Cardiac fibroblast (primary cell): ENCODE results near the gene CD300LD.
"Not testable (repeated sequence)": the region's sequence is repeated elsewhere in the genome, so short reads cannot be mapped to it uniquely, and the experiment has no call there.

Source experiments
- DNase-seq, 2 donors: peaks; one replicate each; pipeline versions ENCODE4 v3.0.0 to v3.0.0-alpha.2; 2010; ENCODE audit warnings: low read depth in 2 of 2
- H3K4me3 ChIP-seq, 2 donors: replicated peaks in 1 of 2; 1 replicate in 1 of 2; 2 replicates in 1 of 2; pipeline ENCODE4 v1.5.1; 2011; ENCODE audit warnings: low read depth in 2 of 2, low read length in 2 of 2, mild to moderate bottlenecking in 2 of 2, moderate library complexity in 1 of 2
- CTCF ChIP-seq: IDR thresholded peaks from one replicate; pipeline ENCODE4 v1.5.1; 2011; ENCODE audit warnings: low read depth, mild to moderate bottlenecking, low read length, inconsistent platforms

CD300LD gene

GRCh38 chr17:74633326-74633725 is 41.2 kb upstream of the CD300LD start:
- H3K4me3 ChIP-seq = no peak overlapping the region
- DNase-seq = no peak
- TF ChIP-seq CTCF = no peak

GRCh38 chr17:74632617-74633016 is 40.5 kb upstream of the CD300LD start:
- no peak for DNase-seq
- no peak overlapping the region for H3K4me3 ChIP-seq
- no peak for TF ChIP-seq CTCF

- peak in 1 of 2 donors; percentile 40 for DNase-seq
- TF ChIP-seq CTCF = no peak
- H3K4me3 ChIP-seq = no peak overlapping the region
These were observed 39.7 kb upstream of the CD300LD start for GRCh38 chr17:74631468-74632450.

GRCh38 chr17:74630251-74630650 is 38.2 kb upstream of the CD300LD start:
- H3K4me3 ChIP-seq, DNase-seq: not testable (repeated sequence)

GRCh38 chr17:74625661-74626060 is 33.6 kb upstream of the CD300LD start:
- no peak for DNase-seq
- no peak overlapping the region for H3K4me3 ChIP-seq
- TF ChIP-seq CTCF = no peak

GRCh38 chr17:74624131-74624530 is 32.0 kb upstream of the CD300LD start:
- no peak for DNase-seq
- no peak for TF ChIP-seq CTCF
- no peak overlapping the region for H3K4me3 ChIP-seq

- no peak for DNase-seq
- no peak within 1 kb of the TSS for H3K4me3 ChIP-seq
- TF ChIP-seq CTCF = no peak
These were observed 31.6 kb upstream of the CD300LD start, which contains the start of gene CD300E for GRCh38 chr17:74623693-74624093. TSS of gene CD300E (minus strand) at chr17:74623738. CDS start at chr17:74623621, 117 bp downstream.
